Stomach (tissue), 4 donors: Measurements from ENCODE around the gene ASB7.

ENCODE experiments used
- POLR2A ChIP-seq, 4 donors: fragments of 450-650 bp; IDR thresholded peaks; one replicate each; pipeline ENCODE4 v1.6.1; 2016; ENCODE audit warnings: antibody characterized with exemption in 4 of 4, control low read depth in 2 of 4, mild to moderate bottlenecking in 1 of 4, moderate library complexity in 1 of 4
- POLR2AphosphoS5 ChIP-seq, 3 donors: sonication (generic); formaldehyde crosslinking; IDR thresholded peaks; one replicate each; pipeline ENCODE4 v1.6.1; 2016; ENCODE audit warnings: antibody characterized with exemption in 3 of 3
- TF ChIP-seq, protein P1 (sequence below), 7 experiments: fragments of 450-650 bp in 4 of 7; fragments of 200-600 bp in 3 of 7; sonication (generic) in 3 of 7; IDR thresholded peaks; one replicate each; pipeline ENCODE4 v1.5.1; 2016 to 2019; ENCODE audit warnings: antibody characterized with exemption in 7 of 7, control low read depth in 2 of 7, mild to moderate bottlenecking in 1 of 7

DNA sequence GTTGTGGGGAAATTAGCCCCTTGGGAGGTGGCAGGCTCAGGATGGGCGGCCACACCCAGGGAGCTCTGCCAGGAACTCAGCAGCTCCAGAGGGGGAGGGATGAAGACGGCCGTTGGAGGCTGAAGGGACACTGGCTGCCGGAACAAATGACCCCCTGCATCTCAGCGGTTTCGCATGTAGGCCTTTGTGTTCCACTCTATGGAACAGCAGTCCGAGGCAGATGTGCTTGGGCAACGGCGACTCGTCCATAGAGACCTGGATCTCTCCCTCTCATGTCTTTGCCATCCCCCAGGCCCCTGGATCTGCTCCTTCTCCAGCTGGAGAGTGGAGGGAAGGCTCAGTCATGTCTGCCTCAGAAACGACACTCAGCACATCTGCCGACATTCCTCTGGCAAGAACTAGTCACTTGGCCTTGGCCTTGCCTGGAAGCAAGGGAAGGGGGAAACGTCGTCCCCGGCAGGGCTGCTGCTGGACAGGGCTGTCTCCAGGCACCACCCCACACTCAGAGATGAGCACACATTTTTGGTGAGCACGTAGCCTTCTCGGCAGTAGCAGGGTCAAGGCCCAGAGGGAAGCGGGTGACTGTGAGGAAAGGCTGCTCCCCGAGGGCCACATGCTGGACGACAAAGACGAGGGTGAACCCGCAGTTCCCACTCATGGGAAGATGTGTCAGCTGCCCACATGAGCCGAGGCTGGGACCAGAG is 83.8 kb downstream of the ASB7 start:
- TF ChIP-seq POLR2AphosphoS5 (IDR thresholded peaks at IDR 0.05) (peak in 1 of 3 donors; percentile 42), POLR2A (IDR thresholded peaks at IDR 0.05) (no peak)
- TF ChIP-seq, protein P1, sequence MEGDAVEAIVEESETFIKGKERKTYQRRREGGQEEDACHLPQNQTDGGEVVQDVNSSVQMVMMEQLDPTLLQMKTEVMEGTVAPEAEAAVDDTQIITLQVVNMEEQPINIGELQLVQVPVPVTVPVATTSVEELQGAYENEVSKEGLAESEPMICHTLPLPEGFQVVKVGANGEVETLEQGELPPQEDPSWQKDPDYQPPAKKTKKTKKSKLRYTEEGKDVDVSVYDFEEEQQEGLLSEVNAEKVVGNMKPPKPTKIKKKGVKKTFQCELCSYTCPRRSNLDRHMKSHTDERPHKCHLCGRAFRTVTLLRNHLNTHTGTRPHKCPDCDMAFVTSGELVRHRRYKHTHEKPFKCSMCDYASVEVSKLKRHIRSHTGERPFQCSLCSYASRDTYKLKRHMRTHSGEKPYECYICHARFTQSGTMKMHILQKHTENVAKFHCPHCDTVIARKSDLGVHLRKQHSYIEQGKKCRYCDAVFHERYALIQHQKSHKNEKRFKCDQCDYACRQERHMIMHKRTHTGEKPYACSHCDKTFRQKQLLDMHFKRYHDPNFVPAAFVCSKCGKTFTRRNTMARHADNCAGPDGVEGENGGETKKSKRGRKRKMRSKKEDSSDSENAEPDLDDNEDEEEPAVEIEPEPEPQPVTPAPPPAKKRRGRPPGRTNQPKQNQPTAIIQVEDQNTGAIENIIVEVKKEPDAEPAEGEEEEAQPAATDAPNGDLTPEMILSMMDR (IDR thresholded peaks at IDR 0.05) = no peak
